ENCODE data around the gene USP3.

GRCh38 chr15:63522225-63522578, 17.8 kb downstream of the USP3 start:
- TF ChIP-seq EZH2phosphoT487 (IDR thresholded peaks at IDR 0.05; ENCODE audit: borderline replicate concordance, low read depth, low read length) (no peak), CTCF (conservative IDR thresholded peaks at IDR 0.05; ENCODE audit: low read length) (no peak)
